Measurements from ENCODE around the gene TRAF2.
A peak's percentile ranks its signal among the peaks of the same experiment; 100 is the strongest.

TRAF2 gene

DNA sequence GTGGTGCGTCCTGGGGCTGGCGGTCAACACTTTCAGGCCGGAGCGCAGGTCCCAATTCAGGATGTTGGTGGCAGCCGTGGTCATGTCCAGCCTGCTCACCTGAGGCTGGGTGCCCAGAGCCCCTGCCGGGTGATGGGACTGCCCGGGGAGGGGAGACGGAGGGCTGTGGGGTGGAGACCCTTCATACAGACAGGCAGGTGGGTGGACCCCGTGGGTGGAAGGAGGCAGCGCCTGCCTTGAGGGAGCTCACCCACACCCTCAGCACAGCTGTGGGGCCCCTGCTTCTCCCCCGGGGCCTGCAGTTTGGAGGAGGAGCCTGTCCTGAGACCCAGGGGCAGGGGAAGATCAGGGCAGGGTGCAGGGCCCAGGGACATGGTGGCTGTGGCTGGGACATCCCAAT lies 84.0 kb downstream of the TRAF2 start:
- no peak for DNase-seq
- Mint-ChIP-seq H3K27ac (no peak overlapping the region), H3K27me3 (peaks cover 18 to 37% of the 10 kb centered on the region in 2 donors), H3K36me3 (no peaks in the 10 kb centered on the region), H3K9me3 (no peaks in the 10 kb centered on the region), H3K4me1 (peaks cover 8 to 11% of the 10 kb centered on the region in 2 donors), H3K4me3 (no peak overlapping the region)
- no peak for ATAC-seq (replicated peaks)

DNA sequence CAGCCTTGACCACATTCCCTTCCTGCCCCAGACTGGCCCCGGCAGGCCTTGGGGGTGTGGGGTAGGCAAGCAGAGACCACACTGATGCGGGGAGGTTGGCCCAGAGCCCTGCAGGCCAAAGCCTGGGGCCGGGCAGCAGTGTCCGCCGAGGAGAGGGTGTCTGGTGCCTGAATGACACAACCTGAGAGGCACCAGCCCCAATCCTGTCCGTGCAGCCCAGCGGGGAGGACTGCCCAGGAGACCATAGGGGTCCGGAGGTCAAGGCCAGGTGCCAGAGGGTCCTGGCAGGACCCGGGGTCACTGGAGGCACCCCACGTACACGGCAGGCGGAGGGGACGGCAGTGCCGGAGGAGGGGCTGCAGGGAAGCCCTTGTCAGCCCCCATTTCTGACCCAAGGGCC lies 85.4 kb downstream of the TRAF2 start:
- ATAC-seq (replicated peaks): no peak
- peaks cover 19 to 43% of the 10 kb centered on the region in 2 donors for H3K27me3 Mint-ChIP-seq
- no peak for DNase-seq

DNA sequence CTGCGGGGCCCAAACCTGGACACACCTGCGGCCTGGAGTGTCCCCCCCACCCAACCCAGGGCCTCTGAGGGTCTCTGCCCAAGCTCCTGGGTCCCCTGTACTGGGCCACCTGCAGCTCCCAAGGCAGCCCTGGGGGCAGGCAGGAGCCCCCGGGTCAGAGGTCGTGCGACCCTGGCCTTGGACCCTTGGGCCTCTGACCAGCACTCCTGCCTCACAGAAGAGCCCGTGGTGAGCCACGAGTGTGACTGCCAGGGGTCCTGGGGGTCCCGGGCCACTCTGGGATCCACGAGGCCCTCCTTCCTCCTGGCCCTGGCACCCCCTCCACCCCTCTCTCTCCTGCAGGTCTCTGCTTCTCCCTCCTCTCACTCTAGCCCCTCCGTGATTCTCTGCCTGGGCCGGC lies 86.0 kb downstream of the TRAF2 start:
- H3K36me3 Mint-ChIP-seq: no peaks in the 10 kb centered on the region
- no peaks in the 10 kb centered on the region for H3K9me3 Mint-ChIP-seq
- DNase-seq: no peak
- no peak overlapping the region for H3K27ac Mint-ChIP-seq
- H3K4me3 Mint-ChIP-seq: no peak overlapping the region
- H3K27me3 Mint-ChIP-seq: peaks cover 20 to 49% of the 10 kb centered on the region in 2 donors
- H3K4me1 Mint-ChIP-seq: peaks cover 0 to 3% of the 10 kb centered on the region in 2 donors
- no peak for ATAC-seq (replicated peaks)

More for the DNA sequence above, 85.4 kb downstream of the TRAF2 start:
- no peak overlapping the region for H3K27ac Mint-ChIP-seq
- H3K9me3 Mint-ChIP-seq: no peaks in the 10 kb centered on the region
- H3K4me1 Mint-ChIP-seq: peaks cover 0 to 3% of the 10 kb centered on the region in 2 donors
- no peaks in the 10 kb centered on the region for H3K36me3 Mint-ChIP-seq
- H3K4me3 Mint-ChIP-seq: no peak overlapping the region

DNA sequence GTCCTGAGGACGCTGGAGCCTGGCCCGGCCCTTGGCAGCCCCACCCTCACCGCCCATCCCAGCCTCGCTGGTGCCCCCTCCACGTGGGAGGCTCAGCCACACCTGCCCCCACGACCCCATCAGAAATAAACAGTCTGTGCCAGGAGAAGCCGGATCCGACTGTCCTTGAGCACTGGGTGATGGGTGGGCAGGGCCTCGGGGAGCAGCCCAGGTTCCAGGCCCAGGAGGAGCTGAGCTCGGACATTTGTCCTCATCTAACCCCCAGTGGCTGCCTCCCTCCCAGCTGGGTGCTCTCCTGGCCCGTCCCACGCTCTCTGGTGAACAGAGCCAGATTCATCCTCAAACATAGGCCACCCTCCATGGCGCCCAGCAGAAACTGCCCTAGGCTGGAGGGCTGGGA lies 86.4 kb downstream of the TRAF2 start:
- ATAC-seq (replicated peaks) (no peak), DNase-seq (no peak)
- no peak overlapping the region for H3K27ac Mint-ChIP-seq
- H3K27me3 Mint-ChIP-seq: peaks cover 23 to 53% of the 10 kb centered on the region in 2 donors
- H3K9me3 Mint-ChIP-seq: no peaks in the 10 kb centered on the region
- H3K36me3 Mint-ChIP-seq: no peaks in the 10 kb centered on the region
- no peak overlapping the region for H3K4me3 Mint-ChIP-seq
- H3K4me1 Mint-ChIP-seq: peaks cover 0 to 5% of the 10 kb centered on the region in 2 donors

DNA sequence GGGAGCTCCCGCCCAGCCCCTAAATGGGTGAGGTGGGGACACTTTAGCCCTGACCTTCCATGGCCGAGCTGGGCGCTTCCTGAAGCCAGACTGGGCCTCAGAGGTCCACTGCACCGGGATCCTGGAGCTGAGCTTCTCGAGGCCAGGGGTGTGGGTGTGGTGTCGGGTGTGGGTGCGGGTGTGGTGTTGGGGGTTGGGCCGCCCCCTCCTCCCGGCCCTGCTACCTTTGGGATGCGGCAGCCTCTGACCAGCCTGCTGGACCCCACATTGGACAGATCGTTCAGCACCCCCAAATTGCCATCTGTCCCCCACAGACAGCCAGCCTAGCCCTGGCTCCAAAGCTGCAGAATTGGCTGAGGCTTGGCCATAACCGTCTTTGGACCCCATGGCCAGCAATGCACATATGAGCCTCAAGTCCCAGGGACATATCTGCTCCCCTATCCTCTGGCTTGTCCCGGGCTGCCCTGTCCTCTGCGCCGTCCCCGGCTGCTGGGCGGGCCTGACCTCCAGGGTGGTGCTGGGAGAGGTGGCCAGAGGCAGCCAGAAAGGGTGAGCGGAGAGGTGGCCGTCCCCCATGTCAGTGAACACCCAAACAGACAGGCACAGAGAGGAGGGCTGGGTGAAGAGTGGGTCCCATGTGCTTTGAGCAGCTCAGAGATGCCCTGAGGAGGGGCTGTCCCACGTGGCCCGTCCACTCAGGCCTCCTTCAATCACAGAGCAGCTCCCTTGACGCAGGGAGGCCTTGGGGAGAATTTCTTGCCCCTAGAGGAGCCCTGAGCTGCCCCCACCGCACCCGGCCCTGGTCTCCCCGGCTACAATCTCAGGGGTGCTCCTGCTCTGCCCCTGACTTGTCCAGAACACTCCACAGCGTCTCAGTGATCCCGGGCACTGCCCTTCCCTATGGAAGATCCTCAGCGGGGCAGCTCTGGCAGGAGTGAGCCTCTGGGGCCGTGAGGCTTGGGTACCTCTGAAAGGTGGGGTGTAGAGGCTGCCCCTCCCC lies 87.6 kb downstream of the TRAF2 start:
- Mint-ChIP-seq H3K9me3 (no peaks in the 10 kb centered on the region), H3K4me1 (peaks cover 0 to 5% of the 10 kb centered on the region in 2 donors), H3K4me3 (no peak overlapping the region), H3K27me3 (peaks cover 23 to 50% of the 10 kb centered on the region in 2 donors), H3K27ac (no peak overlapping the region), H3K36me3 (no peaks in the 10 kb centered on the region)
- ATAC-seq (replicated peaks): no peak
- DNase-seq: no peak

DNA sequence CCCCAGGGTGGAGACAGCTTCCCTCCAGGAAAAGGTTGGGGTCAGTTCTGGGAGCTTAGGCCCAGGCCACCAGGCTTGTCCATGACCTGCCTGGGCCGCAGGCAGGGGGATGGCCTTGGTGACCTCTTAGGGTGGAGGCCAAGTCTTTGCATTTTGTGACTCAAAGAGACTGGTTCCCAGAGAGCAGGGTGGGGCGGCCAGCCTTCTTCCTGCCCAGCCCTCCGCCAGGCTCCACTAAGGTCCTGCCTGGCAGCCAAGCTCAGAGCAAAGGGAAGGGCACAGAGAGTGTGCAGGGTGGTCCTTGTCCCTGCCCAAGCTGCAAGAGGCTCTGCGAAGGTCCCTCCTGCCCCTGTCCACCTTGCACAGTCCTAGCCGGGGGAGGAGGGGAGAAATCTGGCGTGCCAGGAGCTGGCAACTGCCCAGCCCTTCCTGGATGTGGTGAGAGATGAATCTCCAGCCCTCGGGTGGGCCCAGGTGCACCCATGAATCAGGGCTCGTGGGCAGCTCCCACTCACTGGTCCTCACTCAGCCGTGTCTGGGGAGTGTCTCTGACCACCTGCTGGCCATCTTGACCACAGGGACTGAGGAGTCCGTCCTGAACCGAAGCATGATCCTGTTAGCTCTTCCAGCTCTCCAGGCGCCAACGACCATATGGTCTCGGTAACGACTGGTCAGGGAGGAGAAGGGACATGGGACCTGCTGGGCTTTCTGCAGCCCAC lies 88.7 kb downstream of the TRAF2 start:
- H3K4me1 Mint-ChIP-seq: peaks cover 0 to 5% of the 10 kb centered on the region in 2 donors
- H3K36me3 Mint-ChIP-seq: no peaks in the 10 kb centered on the region
- no peak for DNase-seq
- H3K9me3 Mint-ChIP-seq: no peaks in the 10 kb centered on the region
- H3K4me3 Mint-ChIP-seq: no peak overlapping the region
- H3K27ac Mint-ChIP-seq: no peak overlapping the region
- peaks cover 20 to 52% of the 10 kb centered on the region in 2 donors for H3K27me3 Mint-ChIP-seq
- ATAC-seq (replicated peaks): no peak

DNA sequence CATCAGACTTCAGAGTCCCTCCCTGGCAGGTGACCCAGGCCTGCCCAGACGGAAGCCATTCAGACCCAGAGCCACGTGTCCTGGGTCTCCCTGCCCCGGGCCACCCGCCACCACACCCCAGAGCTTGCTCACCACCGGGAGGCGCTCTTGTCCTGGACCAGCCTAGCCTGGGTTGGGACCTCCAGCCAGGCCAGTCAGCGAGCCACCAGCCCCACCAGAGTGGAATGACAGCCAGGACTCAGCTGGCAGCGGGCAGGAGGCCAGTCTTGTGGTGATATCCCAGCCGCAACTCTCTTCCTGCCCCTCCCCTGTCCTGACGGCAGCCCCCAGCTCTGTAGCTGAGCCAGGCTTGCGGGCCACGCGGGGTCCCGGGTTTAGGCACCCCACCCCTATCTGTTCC lies 89.3 kb downstream of the TRAF2 start:
- ATAC-seq (replicated peaks) (peak in 1 of 2 donors; percentile 14), DNase-seq (no peak)
- no peak overlapping the region for H3K27ac Mint-ChIP-seq
- no peak overlapping the region for H3K4me3 Mint-ChIP-seq
- H3K27me3 Mint-ChIP-seq: peaks cover 20 to 52% of the 10 kb centered on the region in 2 donors
- peaks cover 0 to 3% of the 10 kb centered on the region in 2 donors for H3K4me1 Mint-ChIP-seq
- no peaks in the 10 kb centered on the region for H3K36me3 Mint-ChIP-seq
- H3K9me3 Mint-ChIP-seq: no peaks in the 10 kb centered on the region

All from stimulated activated naive B cell treated with anti-CD40 and anti-IgM and Interleukin-4, amounts not matched to agents 10 μg/mL and 1 μg/mL and 100 μg/mL, for 72 hours (primary cell).